Smooth muscle cell of the brain vasculature (primary cell): ENCODE results near the gene MAML3.

ENCODE experiments used
- DNase-seq: peaks from one replicate; pipeline ENCODE4 v3.0.0-alpha.2; 2012; ENCODE audit warnings: low read depth, low spot score

MAML3 gene

GRCh38 chr4:140003876-140004548, 150.0 kb downstream of the MAML3 start:
- no peak for DNase-seq

DNA sequence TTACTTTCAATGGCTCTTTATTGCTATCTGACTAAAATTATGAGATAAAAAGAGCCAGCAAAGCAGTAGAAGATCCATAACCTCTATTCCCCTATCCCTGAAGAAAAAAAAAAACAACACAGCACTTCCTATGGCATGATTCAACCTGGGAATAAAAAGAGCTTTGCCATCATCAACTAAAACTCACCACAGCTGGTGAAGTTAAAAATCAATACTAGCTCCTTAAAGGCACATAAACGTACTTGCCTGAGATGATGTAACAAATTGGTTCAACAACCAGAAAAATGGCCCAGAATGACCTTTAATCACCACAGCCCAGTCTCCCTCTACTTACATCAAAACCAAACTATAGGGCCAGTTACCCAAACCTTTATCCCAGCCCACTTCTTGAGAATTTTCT, 153.8 kb downstream of the MAML3 start:
- no peak for DNase-seq

DNA sequence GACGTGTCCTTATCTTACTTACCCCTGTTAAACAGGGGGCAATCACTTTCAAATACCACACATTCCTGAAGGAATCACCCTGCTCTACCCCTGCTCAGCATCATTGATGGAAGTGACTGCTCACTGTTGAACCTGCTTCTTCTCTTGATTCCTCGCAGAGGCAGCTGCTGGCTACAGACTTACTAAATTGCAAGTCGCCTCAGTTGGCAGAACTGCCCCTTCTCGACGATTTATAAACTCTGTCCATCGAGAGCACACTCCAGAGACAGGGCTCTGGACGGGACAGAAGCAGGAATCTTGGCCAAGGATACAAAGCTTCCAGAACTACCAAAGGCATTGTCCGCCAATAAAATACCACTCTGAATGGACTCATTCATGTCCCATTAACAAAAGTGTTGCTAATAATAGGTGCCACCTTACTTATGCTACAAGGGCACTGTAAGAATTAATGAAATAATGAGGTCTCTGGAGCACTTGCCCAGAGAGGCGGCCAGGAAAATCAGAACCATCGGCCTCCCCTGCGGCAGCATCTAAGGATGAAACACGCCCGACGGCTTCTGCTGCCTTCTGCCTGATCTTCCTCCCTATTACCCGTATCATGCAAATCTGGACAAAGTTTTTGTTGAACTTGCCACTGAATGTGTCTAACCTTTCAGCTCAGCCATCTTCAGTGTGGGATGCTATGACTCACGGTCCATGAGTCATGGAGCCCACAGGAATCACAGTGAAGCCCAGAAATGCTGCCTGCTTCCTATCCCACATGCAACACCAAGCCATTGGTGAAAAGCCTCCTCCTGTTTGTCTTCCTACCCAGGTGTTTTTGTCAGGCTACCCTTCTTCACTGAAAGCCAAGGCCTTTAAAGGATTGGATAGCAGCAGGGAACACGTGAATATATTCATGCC, 164.9 kb downstream of the MAML3 start:
- DNase-seq = peak; percentile 77

- no peak for DNase-seq
Measured at GRCh38 chr4:139987502-139987850, 166.5 kb downstream of the MAML3 start.

DNA sequence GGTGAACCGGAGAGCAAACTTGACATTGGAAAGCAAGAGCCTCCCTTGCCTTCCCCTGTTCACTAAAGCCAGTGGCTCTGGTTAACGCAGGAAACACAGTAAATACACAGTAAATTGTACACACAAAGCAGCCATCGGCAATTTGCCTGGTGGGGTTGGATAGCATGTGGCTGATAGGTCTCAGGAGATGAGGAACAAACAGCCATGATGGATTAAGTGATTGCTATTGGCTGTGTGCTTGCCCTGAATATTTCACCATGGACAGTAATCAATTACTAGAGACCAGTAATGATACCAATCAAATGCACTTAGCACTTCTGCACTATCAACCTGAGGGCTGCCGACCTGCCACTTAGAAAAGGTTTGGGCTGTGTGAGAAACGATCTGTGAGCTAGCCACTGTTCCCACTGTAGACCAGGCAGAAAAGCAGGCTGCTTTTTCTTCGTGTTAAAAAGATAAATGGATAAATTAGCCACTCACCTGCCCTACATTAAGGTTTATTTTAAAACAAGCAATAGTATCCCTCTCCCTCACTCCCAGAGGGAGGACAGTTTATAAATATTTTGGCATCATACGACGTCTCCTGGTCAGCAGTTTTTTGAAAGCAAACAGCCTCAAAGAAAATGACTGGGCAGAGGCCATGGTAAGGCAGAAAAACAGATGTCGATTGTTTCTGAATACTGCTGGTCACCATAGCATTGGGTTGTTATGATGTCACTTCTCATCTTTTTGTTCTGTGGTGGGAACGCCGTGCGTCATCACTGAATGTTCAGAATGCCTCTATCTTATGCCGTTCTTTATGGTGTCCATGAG, 167.1 kb downstream of the MAML3 start:
- DNase-seq = no peak

- DNase-seq = no peak
Measured at GRCh38 chr4:139986106-139986505, 167.9 kb downstream of the MAML3 start.

DNA sequence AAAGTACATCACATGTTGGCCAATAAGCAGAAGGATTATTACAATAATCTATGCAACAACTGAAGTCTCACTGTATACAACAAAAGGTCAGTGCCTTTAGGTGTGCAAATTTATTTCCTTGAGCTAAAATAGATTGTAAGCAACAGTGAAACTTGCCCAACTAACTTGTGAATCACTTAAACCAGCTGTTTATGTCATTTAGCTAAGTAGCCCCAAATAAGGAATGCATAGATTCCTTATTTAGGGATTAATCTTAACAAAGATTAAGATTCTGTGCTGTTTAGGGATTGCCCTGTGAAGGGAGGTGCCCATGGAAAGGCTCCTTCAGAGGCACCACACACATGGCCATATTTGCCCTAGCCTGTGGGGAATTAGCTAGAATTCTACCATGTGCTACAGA, 168.6 kb downstream of the MAML3 start:
- no peak for DNase-seq

GRCh38 chr4:139984471-139984870, 169.5 kb downstream of the MAML3 start:
- no peak for DNase-seq

- DNase-seq = no peak
Measured at GRCh38 chr4:139978692-139979091, 175.3 kb downstream of the MAML3 start.

- no peak for DNase-seq
Measured at GRCh38 chr4:139977838-139978609, 176.0 kb downstream of the MAML3 start.

- no peak for DNase-seq
Measured at GRCh38 chr4:139975830-139976272, 178.1 kb downstream of the MAML3 start.

DNA sequence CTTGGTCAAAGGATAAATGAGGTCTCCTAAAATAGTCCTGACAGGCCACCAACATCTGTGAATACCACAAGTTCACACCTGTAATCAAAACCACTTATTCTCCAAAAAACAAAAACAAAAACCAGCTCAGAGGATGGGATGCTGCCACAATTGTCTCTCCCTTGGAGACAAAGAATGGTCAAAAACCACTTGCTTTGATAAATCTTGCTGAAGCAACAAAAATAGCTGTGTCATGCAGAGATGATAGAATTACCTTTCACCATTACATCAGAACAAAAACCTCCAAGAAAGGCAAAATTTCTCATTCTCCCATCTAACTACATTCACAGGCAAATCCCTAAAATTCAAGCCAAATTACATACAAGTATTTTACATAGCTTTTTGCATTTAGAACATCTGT, 180.4 kb downstream of the MAML3 start:
- DNase-seq = no peak

DNA sequence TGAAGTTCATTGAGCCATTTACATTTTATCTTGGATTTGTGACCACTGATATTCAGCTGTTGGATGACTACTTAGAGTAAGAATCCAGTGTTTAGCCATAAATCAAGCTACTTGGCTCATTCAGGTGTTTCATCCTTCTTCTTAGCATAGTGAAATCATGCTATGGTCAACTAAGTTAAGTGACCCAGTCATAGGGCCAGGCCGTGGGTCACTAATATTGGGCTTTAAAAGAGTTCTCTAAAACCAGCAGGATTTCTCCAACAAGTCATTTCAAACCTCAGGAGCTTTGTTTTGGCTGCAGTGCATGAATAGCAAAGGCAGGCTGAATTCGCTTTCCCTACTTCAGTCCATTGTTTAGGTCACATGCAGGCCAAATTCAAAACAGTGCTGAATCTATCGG, 181.0 kb downstream of the MAML3 start:
- no peak for DNase-seq

DNA sequence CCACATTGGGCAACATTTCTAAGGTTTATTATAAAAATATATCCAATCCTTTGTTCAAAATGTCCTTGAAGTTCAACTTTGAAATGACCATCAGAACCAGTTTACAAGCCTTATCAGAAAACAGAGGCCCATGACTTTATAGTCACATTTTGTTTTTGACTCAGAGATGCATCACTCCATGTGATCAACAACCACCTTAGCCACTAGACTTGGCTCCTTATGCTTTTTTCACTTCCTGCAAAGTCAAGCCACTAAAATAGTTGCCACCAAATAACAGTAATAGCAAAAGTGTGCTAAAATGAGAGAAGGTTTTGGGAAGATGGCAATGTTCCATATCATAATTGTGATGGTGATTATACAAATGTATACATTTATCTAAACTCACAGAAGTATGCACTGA, 181.7 kb downstream of the MAML3 start:
- no peak for DNase-seq

DNA sequence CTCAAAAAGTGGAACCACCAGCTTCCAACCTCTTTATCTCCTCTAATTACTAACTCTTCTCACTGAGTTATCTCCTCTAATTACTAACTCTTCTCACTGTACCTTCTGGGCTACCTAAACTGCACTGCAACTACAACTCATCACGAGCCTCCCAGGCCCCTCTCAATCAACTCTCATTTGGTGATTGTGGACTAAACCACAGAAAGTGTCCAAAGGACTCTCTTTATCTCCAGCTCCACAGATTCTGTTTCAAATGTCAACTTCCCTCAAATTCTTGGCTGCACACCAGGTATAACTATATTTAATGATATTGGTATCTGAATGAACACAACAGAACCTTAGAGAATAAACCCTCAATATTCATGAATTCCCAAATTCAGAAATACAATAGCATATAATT, 182.9 kb downstream of the MAML3 start:
- DNase-seq = no peak

- DNase-seq = no peak
Measured at GRCh38 chr4:139969635-139970266, 184.2 kb downstream of the MAML3 start.

DNA sequence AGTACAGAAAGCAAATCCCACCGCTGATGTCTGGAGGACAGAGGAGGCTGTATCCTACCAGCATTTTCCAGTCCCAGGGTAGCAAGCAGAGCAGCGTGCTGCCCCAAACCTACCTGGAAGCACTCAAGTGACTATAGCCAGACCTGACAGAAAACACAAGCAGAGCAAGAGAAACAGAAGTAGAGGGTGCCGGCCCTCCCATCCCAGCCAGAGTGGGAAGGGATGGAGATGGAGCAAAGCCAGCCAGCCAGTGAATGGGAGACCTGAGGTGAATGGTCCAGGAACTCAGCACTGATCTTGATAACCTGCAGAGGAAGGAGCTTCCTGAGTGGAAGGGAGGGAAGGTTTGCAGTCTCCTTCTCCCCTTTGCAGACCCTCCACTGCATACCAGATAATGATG, 185.2 kb downstream of the MAML3 start:
- no peak for DNase-seq

DNA sequence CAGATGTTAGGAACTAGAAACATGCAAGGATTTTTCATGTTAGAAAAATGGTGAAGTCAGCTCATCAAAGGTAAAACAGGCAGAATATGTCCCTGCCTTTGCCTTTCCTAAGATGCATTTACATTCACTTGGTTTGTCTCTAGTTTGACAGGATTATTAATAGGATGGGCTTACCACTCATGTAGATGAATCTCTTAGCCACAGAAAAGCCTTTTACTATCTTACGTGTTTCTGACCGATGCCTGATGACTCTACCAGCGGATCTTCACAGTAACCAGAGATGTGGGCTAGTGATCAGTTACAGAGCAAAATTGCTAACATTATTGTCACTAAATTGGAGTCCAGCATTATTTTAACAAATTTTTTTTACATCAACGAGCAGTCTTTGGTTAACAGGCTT, 187.6 kb downstream of the MAML3 start:
- DNase-seq = no peak

DNA sequence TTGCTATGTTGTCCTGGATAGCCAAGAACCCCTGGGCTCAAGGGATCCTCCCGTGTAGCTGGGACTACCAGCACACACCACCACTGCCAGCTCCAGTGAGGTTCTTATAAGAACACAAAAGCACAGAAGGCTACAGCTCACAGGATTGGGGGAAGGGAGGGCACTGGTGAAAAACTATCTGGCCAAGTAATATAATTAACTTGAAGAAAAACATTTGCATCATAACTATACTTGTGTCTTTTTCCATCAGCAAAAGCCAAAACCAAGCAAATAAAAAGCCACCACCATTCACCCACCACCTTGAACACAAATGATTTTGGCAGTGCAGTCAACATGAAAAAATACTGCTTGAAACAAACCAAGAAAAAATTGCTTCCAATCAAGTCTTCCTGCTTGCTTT, 188.2 kb downstream of the MAML3 start:
- no peak for DNase-seq

DNA sequence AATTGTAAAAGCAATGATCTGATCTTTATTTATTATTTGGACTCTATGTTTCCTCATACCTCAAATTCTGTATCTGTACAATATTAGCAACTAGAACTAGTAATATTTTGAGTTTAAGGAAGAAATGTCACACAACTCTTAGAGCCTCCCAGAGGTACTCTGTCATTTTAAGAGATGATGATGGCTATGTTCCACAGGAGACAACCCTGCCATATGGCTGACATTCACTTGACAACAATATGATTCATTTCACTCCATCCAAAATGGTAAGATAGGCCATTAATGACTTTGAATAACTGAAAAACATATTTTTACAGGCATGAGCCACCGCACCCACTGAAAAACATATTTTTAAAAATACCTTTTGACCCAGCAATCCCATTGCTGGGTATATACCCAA, 190.3 kb downstream of the MAML3 start:
- DNase-seq = no peak

GRCh38 chr4:139962130-139962684, 191.8 kb downstream of the MAML3 start:
- no peak for DNase-seq
